ENCODE measurements around the gene CCL8.

DNA sequence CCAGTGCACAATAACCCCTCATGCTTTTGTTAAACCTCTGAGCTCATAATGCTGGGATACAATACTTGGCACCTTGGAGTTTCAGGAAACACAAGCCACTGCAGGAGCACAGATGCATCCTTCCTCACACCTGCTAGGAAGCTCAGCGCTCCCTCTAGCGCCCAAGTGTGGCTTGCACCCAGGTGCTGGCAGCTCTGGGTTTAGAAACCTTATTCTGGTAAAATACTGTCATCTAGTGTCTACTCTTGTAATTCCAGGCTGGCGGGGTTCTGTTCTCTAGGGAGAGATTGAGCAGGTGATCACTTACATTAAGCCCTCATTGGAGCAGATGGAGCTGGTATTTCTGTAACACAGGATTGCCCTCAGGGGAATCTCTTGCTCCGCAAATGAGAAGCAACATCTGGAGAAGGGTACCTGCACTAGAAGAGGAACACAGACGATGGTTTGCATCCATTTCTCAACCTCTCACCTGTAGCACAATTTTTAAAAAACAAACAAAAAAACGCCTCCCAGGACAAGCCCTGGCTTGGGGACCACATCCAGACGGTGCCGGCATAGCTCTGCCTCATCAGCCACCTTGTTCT is 42.3 kb downstream of the CCL8 start:
- TF ChIP-seq POLR2AphosphoS5 (IDR thresholded peaks at IDR 0.05; ENCODE audit: borderline replicate concordance, low read depth, low read length) (no peak), FOXP2 (optimal IDR thresholded peaks at IDR 0.05; ENCODE audit: control extremely low read depth, extremely low read length, insufficient read depth) (no peak), EZH2 (IDR thresholded peaks at IDR 0.05) (no peak)

Data from SK-N-MC (cell line).